ENCODE data around the gene GKN1. TPM values are rescaled to one million over a fixed set of nuclear protein-coding genes. Genes with fewer than 3 reads are reported as not detected.
"Not testable (repeated sequence)": the region's sequence is repeated elsewhere in the genome, so short reads cannot be mapped to it uniquely, and the experiment has no call there.

GKN1 gene
- total RNA-seq, 2 experiments from 2014 or later, result not detected

DNA sequence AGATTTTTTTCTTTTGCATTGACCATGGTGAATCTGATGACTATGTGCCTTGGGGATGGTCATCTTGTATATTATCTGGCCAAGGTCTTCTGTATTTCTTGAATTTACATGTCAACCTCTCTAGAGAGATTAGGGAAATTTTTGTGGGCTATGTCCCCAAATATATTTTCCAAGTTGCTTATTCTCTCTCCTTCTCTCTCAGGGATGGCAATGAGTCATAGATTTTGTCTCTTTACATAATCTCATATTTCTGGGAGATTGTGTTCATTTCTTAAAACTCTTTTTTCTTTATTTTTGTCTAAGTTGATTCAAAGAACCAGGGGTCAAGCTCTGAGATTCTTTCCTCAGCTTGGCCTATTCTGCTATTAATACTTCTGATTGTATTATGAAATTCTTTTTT is 31.6 kb upstream of the GKN1 start:
- ATAC-seq (ENCODE audit: low read depth), result no peak
- H3K36me3 Mint-ChIP-seq, result no peaks in the 10 kb centered on the region
- peaks cover 1% of the 10 kb centered on the region for H3K4me1 Mint-ChIP-seq
- no peak overlapping the region for H3K27ac Mint-ChIP-seq
- DNase-seq, result no peak
- no peak overlapping the region for H3K4me3 Mint-ChIP-seq
- H3K27me3 Mint-ChIP-seq, result peaks cover 39% of the 10 kb centered on the region
- no peaks in the 10 kb centered on the region for H3K9me3 Mint-ChIP-seq
- POLR2A ChIA-PET, result no interaction called here

DNA sequence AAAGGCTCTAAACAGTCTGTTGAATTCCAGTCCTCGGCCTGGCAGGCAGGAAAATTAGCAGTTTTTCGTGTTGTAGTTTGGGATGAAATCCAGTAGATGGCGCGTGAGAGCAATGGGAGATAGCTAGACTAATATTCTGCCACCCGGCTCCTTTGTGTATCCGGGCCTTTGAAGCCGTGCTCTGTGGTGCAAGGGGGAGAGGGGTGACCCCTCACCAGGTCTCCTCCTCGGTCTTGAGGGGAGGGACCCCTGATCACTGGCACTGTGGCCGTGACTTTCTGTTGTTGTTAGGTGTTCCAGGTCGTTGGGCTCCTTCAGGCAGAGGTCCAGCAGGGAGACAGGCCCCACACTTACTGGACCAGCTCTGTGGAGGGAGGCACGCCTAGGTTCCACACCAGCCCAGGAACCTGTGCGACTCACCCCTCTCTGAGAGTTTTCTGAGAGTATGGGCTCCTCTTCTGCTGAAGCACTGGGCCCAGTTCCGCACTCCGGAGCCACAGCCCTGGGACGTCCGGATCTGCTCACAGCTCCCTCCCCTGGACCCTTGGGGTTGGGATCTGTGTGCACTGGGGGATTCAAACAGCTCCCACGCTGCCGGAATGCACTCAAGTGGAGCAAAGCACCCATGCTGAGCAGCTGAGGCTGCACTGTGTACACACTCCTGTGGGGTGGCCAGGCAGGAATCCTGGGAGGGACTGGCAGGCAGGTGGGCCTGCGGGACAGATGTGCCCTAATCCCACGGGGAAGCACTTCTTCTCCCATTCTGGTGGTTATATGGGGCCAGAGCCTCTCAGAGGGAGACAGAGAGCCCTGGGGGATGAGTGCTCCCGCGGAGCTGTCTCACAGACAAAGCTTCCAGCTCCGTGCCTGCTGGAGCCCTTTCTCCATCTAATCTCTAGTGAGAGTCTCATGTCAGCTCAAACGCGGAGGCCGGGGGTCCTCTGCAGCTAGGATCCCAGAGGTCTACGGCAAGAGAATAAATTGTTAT is 30.6 kb upstream of the GKN1 start:
- no peak overlapping the region for H3K27ac Mint-ChIP-seq
- DNase-seq, result peak; percentile 43
- no peaks in the 10 kb centered on the region for H3K36me3 Mint-ChIP-seq
- no peaks in the 10 kb centered on the region for H3K9me3 Mint-ChIP-seq
- H3K27me3 Mint-ChIP-seq, result peaks cover 41% of the 10 kb centered on the region
- peaks cover 1% of the 10 kb centered on the region for H3K4me1 Mint-ChIP-seq
- H3K4me3 Mint-ChIP-seq, result no peak overlapping the region
- ATAC-seq (ENCODE audit: low read depth), result peak; percentile 82
- POLR2A ChIA-PET, result no interaction called here

DNA sequence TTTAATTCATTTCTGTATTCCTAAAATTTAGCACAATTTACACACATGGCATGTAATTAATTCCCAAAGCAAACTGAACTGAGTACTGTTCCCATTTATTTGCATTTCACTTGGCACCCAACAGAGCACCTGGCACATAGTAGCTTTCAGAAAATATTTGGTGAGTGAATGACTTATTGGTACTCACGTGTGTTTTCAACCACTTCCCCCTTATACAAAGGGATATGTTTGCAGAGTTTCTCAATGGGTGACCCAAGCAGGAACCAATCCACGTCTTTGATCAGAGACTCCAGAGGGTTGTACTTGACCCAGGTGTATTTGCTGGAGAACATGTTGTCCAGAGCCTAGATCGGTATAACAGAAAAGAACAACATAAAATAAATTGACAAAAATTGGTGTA is 28.3 kb upstream of the GKN1 start:
- Mint-ChIP-seq H3K36me3 (no peaks in the 10 kb centered on the region), H3K9me3 (no peaks in the 10 kb centered on the region), H3K27me3 (peaks cover 24% of the 10 kb centered on the region), H3K4me3 (no peak overlapping the region), H3K27ac (no peak overlapping the region), H3K4me1 (peaks cover 1% of the 10 kb centered on the region)
- no peak for DNase-seq
- no peak for ATAC-seq (ENCODE audit: low read depth)
- POLR2A ChIA-PET, result no interaction called here

DNA sequence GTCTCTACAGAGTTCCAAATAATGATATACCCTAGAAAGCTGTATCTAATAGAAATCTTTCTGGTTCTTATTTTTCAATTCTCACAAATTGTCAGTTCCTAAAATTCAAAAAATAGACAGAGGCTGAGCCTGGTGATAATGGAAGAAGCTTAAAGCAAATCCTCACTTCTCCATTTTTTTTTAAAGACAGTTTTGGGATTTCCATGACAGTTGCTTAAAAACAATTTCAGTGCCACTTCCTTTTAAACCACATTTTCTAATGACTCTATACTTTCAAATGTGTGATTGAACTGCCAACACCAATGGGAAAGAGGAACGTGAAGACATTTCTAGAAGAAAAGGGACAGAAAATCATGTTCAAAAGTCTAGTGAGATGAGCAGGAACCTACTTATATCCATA is 25.7 kb upstream of the GKN1 start:
- no peak overlapping the region for H3K27ac Mint-ChIP-seq
- POLR2A ChIA-PET, result no interaction called here
- H3K4me3 Mint-ChIP-seq, result no peak overlapping the region
- no peaks in the 10 kb centered on the region for H3K36me3 Mint-ChIP-seq
- H3K9me3 Mint-ChIP-seq, result no peaks in the 10 kb centered on the region
- DNase-seq (no peak), ATAC-seq (ENCODE audit: low read depth) (no peak)
- H3K27me3 Mint-ChIP-seq, result peaks cover 17% of the 10 kb centered on the region
- H3K4me1 Mint-ChIP-seq, result no peaks in the 10 kb centered on the region

DNA sequence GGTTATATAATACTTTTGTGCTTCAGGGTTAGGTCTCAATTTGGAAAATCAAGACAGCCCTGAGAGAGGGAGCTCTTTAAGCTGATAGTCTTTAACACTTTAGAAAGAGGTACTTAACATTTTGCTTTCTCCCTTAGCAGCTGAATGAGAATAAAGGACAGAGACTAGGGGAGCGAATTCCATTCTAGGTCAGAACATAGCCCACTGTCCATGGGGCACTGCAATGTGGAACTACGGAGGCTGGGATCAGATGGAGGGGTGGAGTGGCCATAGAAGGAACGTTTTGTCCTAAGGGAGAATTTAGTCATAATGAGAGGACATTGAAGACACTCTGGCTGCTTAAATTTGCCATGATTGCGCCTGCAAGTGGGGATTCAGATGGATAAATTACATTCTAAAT is 22.5 kb upstream of the GKN1 start:
- Mint-ChIP-seq H3K27ac (no peak overlapping the region), H3K27me3 (peaks cover 13% of the 10 kb centered on the region), H3K4me1 (no peaks in the 10 kb centered on the region), H3K4me3 (no peak overlapping the region), H3K9me3 (no peaks in the 10 kb centered on the region), H3K36me3 (no peaks in the 10 kb centered on the region)
- DNase-seq (no peak), ATAC-seq (ENCODE audit: low read depth) (no peak)
- POLR2A ChIA-PET, result no interaction called here

DNA sequence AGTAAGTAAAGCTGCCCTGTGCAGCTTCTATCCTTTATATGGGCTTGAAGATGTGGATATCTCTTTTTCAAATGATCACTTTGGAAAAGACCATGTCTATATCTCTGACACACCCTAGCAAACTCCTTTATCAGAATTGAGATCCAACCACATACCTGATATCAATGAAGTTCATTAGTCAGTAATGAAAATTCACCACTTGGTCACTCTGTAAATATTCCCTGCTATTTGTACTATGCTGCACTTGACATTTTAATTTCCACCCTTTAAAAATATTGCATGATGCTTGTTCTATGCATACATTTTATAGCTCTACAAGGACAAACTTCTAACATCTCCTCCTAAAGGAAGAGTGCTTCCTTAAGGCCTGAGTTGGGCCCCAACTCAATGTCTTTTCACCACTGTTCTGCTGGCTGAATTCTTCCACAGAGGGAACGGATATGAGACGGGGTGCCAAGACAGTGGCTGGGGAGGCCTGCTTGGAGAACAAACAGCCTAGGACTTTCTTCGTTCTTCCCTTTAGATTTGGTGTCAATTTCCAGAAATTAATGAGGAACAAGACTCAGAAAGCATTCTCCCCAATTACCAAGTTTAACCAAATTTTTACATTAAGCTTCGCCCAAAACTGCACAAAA is 21.4 kb upstream of the GKN1 start, which contains the start of gene GKN2:
Gene GKN2 (minus strand): TSS at position 7 of the 635 bp plus-strand sequence. CDS start 32 bp downstream, outside the sequence.
- ATAC-seq (ENCODE audit: low read depth), result no peak
- POLR2A ChIA-PET, result no interaction called here
- Mint-ChIP-seq H3K4me1 (no peaks in the 10 kb centered on the region), H3K9me3 (no peaks in the 10 kb centered on the region), H3K27ac (no peak within 1 kb of the TSS), H3K4me3 (no peak within 1 kb of the TSS), H3K27me3 (peaks cover 14% of the 10 kb centered on the region), H3K36me3 (no peaks in the 10 kb centered on the region)
- no peak for DNase-seq

DNA sequence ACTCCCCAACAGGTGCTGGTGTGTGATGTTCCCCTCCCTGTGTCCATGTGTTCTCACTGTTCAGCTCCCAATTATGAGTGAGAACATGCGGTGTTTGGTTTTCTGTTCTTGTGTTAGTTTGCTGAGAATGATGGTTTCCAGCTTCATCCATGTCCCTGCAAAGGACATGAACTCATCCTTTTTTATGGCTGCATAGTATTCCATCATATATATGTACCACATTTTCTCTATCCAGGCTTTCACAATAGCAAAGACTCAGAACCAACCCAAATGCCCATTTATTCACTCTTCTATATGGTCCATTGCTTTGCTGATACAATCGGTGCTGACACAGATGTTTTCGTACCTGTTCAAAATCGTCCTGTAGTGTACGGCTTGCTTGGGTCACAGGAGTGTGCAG is 19.0 kb upstream of the GKN1 start:
- peaks cover 19% of the 10 kb centered on the region for H3K27me3 Mint-ChIP-seq
- H3K4me3 Mint-ChIP-seq; H3K4me1 Mint-ChIP-seq; POLR2A ChIA-PET; H3K36me3 Mint-ChIP-seq; DNase-seq; ATAC-seq (ENCODE audit: low read depth); H3K9me3 Mint-ChIP-seq; H3K27ac Mint-ChIP-seq: not testable (repeated sequence)

DNA sequence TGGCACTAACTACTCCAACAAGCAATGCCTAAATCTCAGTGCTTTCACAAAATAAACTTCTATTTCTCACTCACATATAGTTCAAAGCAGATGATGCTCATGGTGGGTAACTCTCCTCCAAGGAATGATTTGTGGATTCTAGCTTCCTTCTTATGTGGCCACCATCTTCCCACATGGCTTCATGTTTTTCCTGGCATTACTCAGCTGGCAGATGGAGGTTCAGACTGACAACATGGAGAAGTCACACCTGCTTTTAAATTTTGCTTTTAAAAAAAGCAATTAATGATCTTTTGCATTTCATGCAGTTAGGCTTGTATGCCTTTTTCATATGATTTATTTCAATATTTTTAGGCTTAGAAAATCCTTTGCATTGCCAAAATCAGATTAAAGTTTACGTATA is 15.4 kb upstream of the GKN1 start:
- POLR2A ChIA-PET, result no interaction called here
- Mint-ChIP-seq H3K9me3 (no peaks in the 10 kb centered on the region), H3K4me3 (no peak overlapping the region), H3K36me3 (no peaks in the 10 kb centered on the region), H3K4me1 (no peaks in the 10 kb centered on the region), H3K27me3 (peaks cover 23% of the 10 kb centered on the region), H3K27ac (no peak overlapping the region)
- no peak for DNase-seq
- ATAC-seq (ENCODE audit: low read depth), result no peak

DNA sequence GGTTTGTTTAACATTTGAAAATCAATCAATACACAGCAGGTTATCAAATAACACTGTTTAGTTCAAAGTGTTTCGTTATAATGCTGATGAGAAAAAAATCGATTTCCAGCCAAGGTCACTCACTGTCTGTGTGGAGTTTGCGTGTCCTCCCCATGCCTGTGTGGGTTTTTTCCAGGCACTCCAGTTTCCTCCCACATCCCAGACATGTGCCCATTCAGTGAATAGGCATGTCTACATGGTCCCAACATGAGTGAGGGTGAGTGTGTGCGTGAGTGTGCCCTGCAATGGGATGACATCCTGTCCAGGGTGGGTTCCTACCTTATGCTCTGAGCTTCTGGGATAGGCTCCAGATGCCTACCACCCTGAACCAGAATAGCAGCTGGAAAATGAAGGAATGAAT is 13.1 kb upstream of the GKN1 start:
- Mint-ChIP-seq H3K27ac (no peak overlapping the region), H3K9me3 (no peaks in the 10 kb centered on the region), H3K4me1 (no peaks in the 10 kb centered on the region), H3K4me3 (no peak overlapping the region), H3K27me3 (peaks cover 28% of the 10 kb centered on the region), H3K36me3 (no peaks in the 10 kb centered on the region)
- ATAC-seq (ENCODE audit: low read depth) (no peak), DNase-seq (no peak)
- POLR2A ChIA-PET, result no interaction called here

DNA sequence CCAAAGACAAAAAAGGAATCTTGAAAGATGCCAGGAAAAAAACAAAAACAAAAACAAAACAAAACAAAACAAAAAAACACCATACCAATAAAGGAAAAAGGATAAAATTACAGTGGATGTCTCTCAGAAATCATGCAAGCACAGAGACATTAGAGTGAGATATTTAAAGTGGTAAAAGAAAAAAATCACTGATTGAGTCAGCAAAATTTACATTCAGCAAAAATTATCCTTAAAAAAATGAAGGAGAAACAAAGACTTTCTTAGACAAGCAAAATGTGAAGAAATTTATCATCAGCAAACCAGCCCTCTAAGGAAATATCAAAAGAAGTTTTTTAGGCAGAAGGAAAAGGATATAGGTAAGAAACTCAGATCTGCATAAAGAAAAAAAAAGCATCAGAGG is 10.2 kb upstream of the GKN1 start:
- ATAC-seq (ENCODE audit: low read depth), result no peak
- DNase-seq, result no peak
- Mint-ChIP-seq H3K4me3 (no peak overlapping the region), H3K4me1 (no peaks in the 10 kb centered on the region), H3K27ac (no peak overlapping the region), H3K9me3 (no peaks in the 10 kb centered on the region), H3K36me3 (no peaks in the 10 kb centered on the region), H3K27me3 (peaks cover 20% of the 10 kb centered on the region)
- POLR2A ChIA-PET, result no interaction called here

DNA sequence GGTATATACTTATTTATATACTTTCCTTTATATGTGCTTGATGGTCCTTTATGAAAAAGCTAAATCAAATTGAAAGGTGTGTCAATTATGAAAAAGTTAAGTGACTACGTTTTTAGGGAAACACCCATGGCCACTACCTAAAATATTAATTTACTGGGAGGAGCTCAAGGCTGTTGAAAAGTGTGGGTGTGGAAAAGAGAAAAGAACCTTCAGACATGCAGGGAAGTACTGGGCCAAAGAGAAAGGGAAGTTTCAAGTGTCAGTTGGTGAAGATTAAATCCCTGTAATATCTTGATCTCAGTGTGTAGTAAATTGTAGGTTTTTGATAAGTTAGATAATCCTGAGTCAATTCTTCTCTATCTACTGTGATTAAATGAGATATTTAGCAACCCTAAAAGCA is 6.2 kb upstream of the GKN1 start:
- Mint-ChIP-seq H3K27ac (no peak overlapping the region), H3K4me3 (no peak overlapping the region), H3K36me3 (no peaks in the 10 kb centered on the region), H3K27me3 (peaks cover 16% of the 10 kb centered on the region), H3K9me3 (no peaks in the 10 kb centered on the region), H3K4me1 (no peaks in the 10 kb centered on the region)
- ATAC-seq (ENCODE audit: low read depth) (no peak), DNase-seq (no peak)
- POLR2A ChIA-PET, result no interaction called here

DNA sequence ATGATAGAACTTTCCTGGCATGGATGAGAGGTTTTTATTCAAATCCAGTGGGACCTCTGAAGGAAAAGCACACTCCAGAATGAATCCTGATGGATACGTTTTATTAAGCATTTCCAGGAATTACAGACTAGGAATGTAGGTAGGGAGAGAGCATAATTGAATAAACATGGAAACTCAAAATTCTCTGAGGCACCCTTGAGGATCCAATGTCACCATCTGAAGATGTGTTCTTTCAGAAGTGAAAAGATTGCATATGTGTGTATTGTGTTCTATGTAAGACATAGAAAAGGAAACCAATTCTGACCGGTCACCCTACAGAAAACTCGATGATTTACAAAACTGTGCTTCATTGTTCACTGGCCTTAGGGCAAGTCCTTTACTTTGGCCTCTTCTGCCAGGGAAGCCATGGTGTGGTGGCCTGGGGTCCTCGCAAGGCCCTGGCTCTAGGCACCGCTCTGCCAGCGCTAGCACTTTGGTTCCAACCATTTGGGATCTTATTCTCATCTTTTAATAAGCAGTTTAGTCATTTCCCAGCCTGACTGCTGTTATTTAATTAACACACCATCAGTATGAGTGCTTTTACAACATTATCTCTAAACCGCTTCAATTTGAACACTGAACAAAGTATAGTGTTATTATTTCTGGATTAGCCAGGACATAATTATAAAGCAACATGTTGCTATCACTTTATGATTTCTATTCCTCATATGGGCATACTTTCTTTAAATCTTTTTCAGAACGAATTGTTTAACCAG is 4.5 kb upstream of the GKN1 start:
- no peaks in the 10 kb centered on the region for H3K4me1 Mint-ChIP-seq
- POLR2A ChIA-PET, result no interaction called here
- no peak for ATAC-seq (ENCODE audit: low read depth)

DNA sequence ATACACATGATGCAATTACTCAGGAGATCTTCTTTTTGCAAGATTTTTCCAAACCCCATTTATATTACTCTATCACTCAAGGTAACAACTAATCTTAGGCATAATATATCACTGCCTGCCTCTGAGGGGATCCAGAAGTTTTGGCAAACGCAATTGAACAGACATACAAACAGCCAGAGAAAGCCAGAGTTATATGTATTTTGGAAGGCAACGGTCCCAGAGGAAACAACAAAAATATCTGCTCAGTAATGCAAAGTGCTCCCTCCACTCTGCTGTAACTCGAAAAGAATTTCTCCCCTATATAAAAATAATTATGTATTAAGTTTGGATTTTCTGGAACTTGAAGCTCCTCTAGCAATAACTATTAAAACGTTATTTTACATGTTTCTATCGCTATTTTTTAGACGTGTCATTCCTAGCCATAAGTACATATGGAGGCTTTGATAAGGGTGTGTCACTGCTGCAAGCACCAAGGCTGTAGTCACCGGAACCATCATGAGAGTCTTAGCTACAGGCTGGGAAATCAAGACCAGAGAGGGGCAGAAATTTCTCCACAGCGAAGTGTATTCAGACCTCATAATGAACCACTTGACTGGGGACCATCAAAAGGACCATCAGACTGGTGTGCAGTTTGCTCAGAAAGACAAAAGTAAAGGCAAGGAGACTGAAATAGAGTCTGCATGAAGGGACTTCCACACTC is 3.7 kb upstream of the GKN1 start:
- DNase-seq (no peak), ATAC-seq (ENCODE audit: low read depth) (no peak)
- no peaks in the 10 kb centered on the region for H3K4me1 Mint-ChIP-seq
- peaks cover 21% of the 10 kb centered on the region for H3K27me3 Mint-ChIP-seq
- POLR2A ChIA-PET, result no interaction called here
- H3K27ac Mint-ChIP-seq, result no peak overlapping the region
- H3K4me3 Mint-ChIP-seq, result no peak overlapping the region
- H3K9me3 Mint-ChIP-seq, result no peaks in the 10 kb centered on the region
- no peaks in the 10 kb centered on the region for H3K36me3 Mint-ChIP-seq

More for the DNA sequence above, 4.5 kb upstream of the GKN1 start:
- H3K4me3 Mint-ChIP-seq, result no peak overlapping the region
- no peak overlapping the region for H3K27ac Mint-ChIP-seq
- no peak for DNase-seq
- peaks cover 15% of the 10 kb centered on the region for H3K27me3 Mint-ChIP-seq
- no peaks in the 10 kb centered on the region for H3K9me3 Mint-ChIP-seq
- no peaks in the 10 kb centered on the region for H3K36me3 Mint-ChIP-seq
